Measurements from ENCODE around the gene TMEM163. TPM values are rescaled to one million over a fixed set of nuclear protein-coding genes. Genes with fewer than 3 reads are reported as not detected.

TMEM163 gene
- total RNA-seq, 1 experiment from 2014 or later, result 0.04 TPM

- no peaks in the 10 kb centered on the region for H3K9me3 ChIP-seq (replicated peaks)
- no peaks in the 10 kb centered on the region for H3K4me1 ChIP-seq
- H3K27ac ChIP-seq, result no peak overlapping the region
- H3K36me3 ChIP-seq, result peaks cover 8% of the 10 kb centered on the region; the same call in 1 of the 2 replicates
- no peaks in the 10 kb centered on the region; the same call in 1 of the 2 replicates for H3K27me3 ChIP-seq
- no peak for DNase-seq
- H3K4me3 ChIP-seq, result no peak overlapping the region
These were observed 260.9 kb downstream of the TMEM163 start for GRCh38 chr2:134457765-134458472.

- peaks cover 12% of the 10 kb centered on the region; the same call in 1 of the 2 replicates for H3K36me3 ChIP-seq
- no peaks in the 10 kb centered on the region; the same call in 1 of the 2 replicates for H3K27me3 ChIP-seq
- no peak for DNase-seq
- H3K9me3 ChIP-seq (replicated peaks), result no peaks in the 10 kb centered on the region
- H3K4me1 ChIP-seq, result no peaks in the 10 kb centered on the region
- no peak overlapping the region for H3K4me3 ChIP-seq
- H3K27ac ChIP-seq, result no peak overlapping the region
These were observed 261.4 kb downstream of the TMEM163 start for GRCh38 chr2:134457353-134457752.

DNA sequence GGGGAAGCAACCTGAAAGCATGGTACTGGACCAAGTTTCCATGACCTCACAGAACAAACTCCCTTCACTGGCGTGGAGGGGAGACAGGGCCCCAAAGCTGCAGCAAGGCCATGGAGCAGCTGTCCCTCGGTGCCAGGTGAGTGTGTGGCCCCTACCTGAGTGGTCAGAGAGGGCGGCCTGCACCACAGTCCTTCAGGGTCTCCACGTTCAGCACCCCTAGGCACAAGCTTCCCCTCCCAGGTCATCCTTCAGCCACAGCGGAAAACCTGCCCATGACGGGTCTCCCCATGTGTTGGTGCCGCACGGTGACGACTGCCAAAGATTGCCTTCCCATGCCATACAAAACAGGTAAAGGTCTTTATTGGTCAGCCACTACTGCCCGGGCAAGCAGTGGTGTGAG is 263.4 kb downstream of the TMEM163 start:
- no peaks in the 10 kb centered on the region for H3K4me1 ChIP-seq
- peaks cover 17% of the 10 kb centered on the region for H3K36me3 ChIP-seq
- H3K27me3 ChIP-seq, result no peaks in the 10 kb centered on the region
- no peak overlapping the region for H3K4me3 ChIP-seq
- no peak overlapping the region for H3K27ac ChIP-seq
- no peak for DNase-seq
- no peaks in the 10 kb centered on the region for H3K9me3 ChIP-seq (replicated peaks)

GRCh38 chr2:134454931-134455330 is 263.9 kb downstream of the TMEM163 start:
- H3K36me3 ChIP-seq, result peaks cover 22% of the 10 kb centered on the region
- no peak overlapping the region for H3K27ac ChIP-seq
- no peak overlapping the region for H3K4me3 ChIP-seq
- no peaks in the 10 kb centered on the region for H3K4me1 ChIP-seq
- DNase-seq, result no peak
- no peaks in the 10 kb centered on the region for H3K9me3 ChIP-seq (replicated peaks)
- no peaks in the 10 kb centered on the region for H3K27me3 ChIP-seq

- Histone ChIP-seq H3K4me3 (no peak overlapping the region), H3K9me3 (replicated peaks) (no peaks in the 10 kb centered on the region), H3K36me3 (peaks cover 22% of the 10 kb centered on the region), H3K27me3 (no peaks in the 10 kb centered on the region), H3K4me1 (no peaks in the 10 kb centered on the region), H3K27ac (no peak overlapping the region)
- DNase-seq, result no peak
These were observed 264.4 kb downstream of the TMEM163 start for GRCh38 chr2:134454426-134454825.

GRCh38 chr2:134453973-134454372 is 264.8 kb downstream of the TMEM163 start:
- Histone ChIP-seq H3K4me1 (no peaks in the 10 kb centered on the region), H3K27me3 (no peaks in the 10 kb centered on the region), H3K27ac (no peak overlapping the region), H3K36me3 (peaks cover 22% of the 10 kb centered on the region), H3K4me3 (no peak overlapping the region), H3K9me3 (replicated peaks) (no peaks in the 10 kb centered on the region)
- DNase-seq, result no peak

DNA sequence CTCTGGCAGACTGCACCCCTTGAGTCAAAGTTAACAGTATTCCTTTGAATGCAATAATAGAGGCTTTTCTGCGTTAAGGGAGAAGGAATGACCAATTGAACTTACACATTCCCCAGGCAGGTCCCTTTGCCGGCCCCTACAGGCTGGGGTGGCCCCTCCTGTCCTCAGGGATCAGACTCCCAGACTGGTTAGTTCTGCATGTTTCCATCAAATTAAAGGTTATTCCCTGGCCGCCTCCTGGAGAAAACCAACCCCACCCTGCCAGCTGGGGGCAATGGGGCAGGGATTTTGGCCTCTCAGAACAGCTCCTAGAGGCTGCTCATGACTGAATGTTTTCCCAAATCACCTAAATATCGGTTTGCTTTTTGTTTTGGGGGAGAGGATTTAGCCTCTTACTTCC is 265.3 kb downstream of the TMEM163 start:
- H3K4me1 ChIP-seq, result no peaks in the 10 kb centered on the region
- H3K9me3 ChIP-seq (replicated peaks), result no peaks in the 10 kb centered on the region
- no peak for DNase-seq
- H3K27me3 ChIP-seq, result no peaks in the 10 kb centered on the region
- H3K4me3 ChIP-seq, result no peak overlapping the region
- H3K36me3 ChIP-seq, result peaks cover 22% of the 10 kb centered on the region
- H3K27ac ChIP-seq, result no peak overlapping the region

DNA sequence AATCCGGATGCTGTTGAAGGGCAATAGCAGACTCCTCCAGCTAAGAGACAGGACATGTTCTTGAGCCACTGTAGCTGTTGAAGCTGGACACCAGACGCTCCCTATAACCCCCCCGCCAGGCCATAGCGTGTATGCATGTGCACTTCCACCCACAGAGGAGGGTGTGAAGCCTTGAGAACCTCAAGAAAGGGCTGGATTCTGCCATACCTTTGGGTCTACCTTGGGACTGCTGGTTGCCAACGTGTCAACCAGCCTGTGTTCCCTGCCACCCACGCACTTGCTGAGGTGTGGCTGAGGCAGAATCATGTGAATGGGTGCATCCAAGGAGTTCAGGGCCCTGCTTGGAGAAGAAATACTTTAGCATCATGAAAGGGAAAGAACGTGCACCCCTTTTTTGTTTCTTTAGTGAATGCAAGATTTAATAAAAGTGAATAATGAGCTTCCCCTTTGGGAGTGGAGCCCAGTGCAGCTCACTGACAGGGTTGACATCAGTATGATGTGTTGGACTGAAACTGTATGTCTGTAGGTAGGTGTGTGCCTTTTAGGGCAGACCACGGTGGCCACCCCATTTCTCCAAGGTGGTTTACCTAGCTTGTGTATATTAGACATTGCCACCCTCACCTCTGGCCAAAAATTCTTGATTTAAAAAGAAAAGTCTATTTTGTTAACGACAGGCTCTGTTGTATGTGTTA is 266.6 kb downstream of the TMEM163 start:
- Histone ChIP-seq H3K4me3 (no peak overlapping the region), H3K36me3 (peaks cover 22% of the 10 kb centered on the region), H3K27ac (no peak overlapping the region), H3K9me3 (replicated peaks) (no peaks in the 10 kb centered on the region), H3K27me3 (no peaks in the 10 kb centered on the region), H3K4me1 (peaks cover 2% of the 10 kb centered on the region; the same call in 1 of the 2 replicates)
- no peak for DNase-seq

DNA sequence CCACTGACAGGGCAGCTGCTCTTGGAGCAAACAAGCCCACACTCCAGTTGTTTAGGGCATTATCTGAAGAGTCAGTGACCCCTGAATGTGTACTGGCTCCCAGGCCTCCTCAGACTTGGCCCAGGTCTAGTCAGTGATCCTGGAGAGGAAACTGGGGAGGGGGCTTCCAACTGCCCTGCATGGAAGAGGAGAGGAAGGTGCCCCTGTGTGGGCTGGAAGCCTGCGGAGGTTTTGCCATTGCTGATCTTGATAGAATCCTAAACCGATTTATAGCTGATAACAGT is 267.5 kb downstream of the TMEM163 start:
- Histone ChIP-seq H3K36me3 (peaks cover 21% of the 10 kb centered on the region), H3K27ac (no peak overlapping the region), H3K9me3 (replicated peaks) (no peaks in the 10 kb centered on the region), H3K4me1 (peaks cover 11% of the 10 kb centered on the region), H3K27me3 (no peaks in the 10 kb centered on the region), H3K4me3 (no peak overlapping the region)
- DNase-seq, result no peak

DNA sequence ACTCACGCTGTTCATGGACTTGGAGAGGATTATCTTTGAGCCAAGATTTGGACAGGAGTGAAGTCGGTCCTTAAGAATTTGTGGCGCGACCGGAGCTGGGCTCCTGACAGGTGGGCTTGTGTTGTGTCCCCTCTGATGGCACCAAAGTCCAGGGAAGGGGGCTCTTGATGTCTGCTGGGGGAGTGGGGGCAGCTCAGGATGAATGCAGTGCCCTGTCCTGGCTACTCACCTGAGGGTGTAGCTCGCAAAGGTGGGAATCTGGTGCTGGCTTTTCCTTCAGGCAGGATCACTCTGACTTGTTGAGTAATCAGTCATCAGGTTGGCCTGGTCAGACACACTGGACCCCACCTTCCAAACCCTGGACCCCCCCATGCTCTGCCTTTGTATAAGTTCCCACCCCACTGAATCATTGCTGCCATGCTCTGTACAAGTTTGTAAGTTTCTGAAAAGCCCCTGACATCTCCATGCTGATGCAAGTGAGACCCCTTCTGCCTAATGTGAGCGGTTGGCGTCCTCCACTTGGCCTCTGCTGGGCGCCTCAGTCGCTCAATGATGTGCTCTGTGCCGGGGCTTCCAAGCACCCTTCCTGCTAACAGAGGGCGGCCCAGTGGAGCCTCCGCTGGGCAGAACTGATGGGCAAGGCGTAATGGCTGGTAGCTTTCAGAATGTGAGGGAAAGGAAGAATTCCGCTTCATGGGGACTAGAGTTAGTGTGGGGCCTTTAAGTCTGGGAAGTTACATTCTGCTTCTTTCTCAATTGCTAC is 268.9 kb downstream of the TMEM163 start:
- no peak for DNase-seq
- Histone ChIP-seq H3K36me3 (peaks cover 16% of the 10 kb centered on the region; the same call in 1 of the 2 replicates), H3K9me3 (replicated peaks) (no peaks in the 10 kb centered on the region), H3K27me3 (no peaks in the 10 kb centered on the region), H3K4me3 (no peak overlapping the region), H3K27ac (no peak overlapping the region), H3K4me1 (peaks cover 21% of the 10 kb centered on the region)

- H3K9me3 ChIP-seq (replicated peaks), result no peaks in the 10 kb centered on the region
- DNase-seq, result no peak
- H3K27ac ChIP-seq, result no peak overlapping the region
- H3K27me3 ChIP-seq, result no peaks in the 10 kb centered on the region
- H3K4me3 ChIP-seq, result no peak overlapping the region
- peaks cover 21% of the 10 kb centered on the region for H3K4me1 ChIP-seq
- peaks cover 19% of the 10 kb centered on the region; the same call in 1 of the 2 replicates for H3K36me3 ChIP-seq
These were observed 269.6 kb downstream of the TMEM163 start for GRCh38 chr2:134449157-134449556.

GRCh38 chr2:134448650-134449049 is 270.1 kb downstream of the TMEM163 start:
- peaks cover 19% of the 10 kb centered on the region; the same call in 1 of the 2 replicates for H3K36me3 ChIP-seq
- peaks cover 21% of the 10 kb centered on the region for H3K4me1 ChIP-seq
- no peak overlapping the region for H3K4me3 ChIP-seq
- H3K9me3 ChIP-seq (replicated peaks), result no peaks in the 10 kb centered on the region
- DNase-seq, result no peak
- H3K27ac ChIP-seq, result no peak overlapping the region
- no peaks in the 10 kb centered on the region for H3K27me3 ChIP-seq

- Histone ChIP-seq H3K4me1 (peaks cover 21% of the 10 kb centered on the region), H3K4me3 (no peak overlapping the region), H3K27me3 (no peaks in the 10 kb centered on the region), H3K27ac (no peak overlapping the region), H3K36me3 (peaks cover 14% of the 10 kb centered on the region; the same call in 1 of the 2 replicates), H3K9me3 (replicated peaks) (no peaks in the 10 kb centered on the region)
- DNase-seq, result no peak
These were observed 271.1 kb downstream of the TMEM163 start for GRCh38 chr2:134447669-134448068.

- Histone ChIP-seq H3K4me3 (no peak overlapping the region), H3K4me1 (peaks cover 21% of the 10 kb centered on the region), H3K27ac (peak overlapping the region; percentile 8), H3K27me3 (no peaks in the 10 kb centered on the region), H3K9me3 (replicated peaks) (no peaks in the 10 kb centered on the region), H3K36me3 (peaks cover 13% of the 10 kb centered on the region; the same call in 1 of the 2 replicates)
- peak; percentile 50 to 66 for DNase-seq
These were observed 272.3 kb downstream of the TMEM163 start for GRCh38 chr2:134446383-134447017.
